Smooth muscle cell (in vitro differentiated cells): Measurements from ENCODE around the gene BRAF. TPM values are rescaled to one million over a fixed set of nuclear protein-coding genes. Genes with fewer than 3 reads are reported as not detected.

Source experiments
- DNase-seq: peaks from one replicate; lab custom pipeline; 2025; ENCODE audit not compliant: unreplicated experiment; lab: John Stamatoyannopoulos, UW
- H2AFZ ChIP-seq: fragments of 200-600 bp; sonication (generic); 2 replicates; pipeline ENCODE4 v1.6.0; 2016; ENCODE audit warnings: antibody characterized with exemption, low read depth, mild to moderate bottlenecking
- H3F3A ChIP-seq: fragments of 200-600 bp; sonication (generic); 2 replicates; pipeline ENCODE4 v1.6.0; 2017; ENCODE audit warnings: antibody characterized with exemption, low read depth
- H3K27ac ChIP-seq: fragments of 200-600 bp; sonication (generic); 2 replicates; pipeline ENCODE4 v1.5.1; 2016; ENCODE audit warnings: low read depth, mild to moderate bottlenecking
- H3K27me3 ChIP-seq: fragments of 200-600 bp; sonication (generic); 2 replicates; pipeline ENCODE4 v1.6.1; 2016; ENCODE audit warnings: low read depth, mild to moderate bottlenecking
- H3K36me3 ChIP-seq: fragments of 200-600 bp; sonication (generic); 2 replicates; pipeline ENCODE4 v1.5.1; 2016; ENCODE audit warnings: low read depth
- H3K4me1 ChIP-seq: fragments of 200-600 bp; sonication (generic); 2 replicates; pipeline ENCODE4 v1.5.1; 2016; ENCODE audit warnings: low read depth
- H3K4me2 ChIP-seq: fragments of 200-600 bp; sonication (generic); 2 replicates; pipeline ENCODE4 v1.6.0; 2016; ENCODE audit warnings: mild to moderate bottlenecking
- H3K4me3 ChIP-seq: fragments of 200-600 bp; sonication (generic); 2 replicates; pipeline ENCODE4 v1.5.1; 2016; ENCODE audit warnings: mild to moderate bottlenecking
- H3K79me2 ChIP-seq: fragments of 200-600 bp; sonication (generic); 2 replicates; pipeline ENCODE4 v1.6.0; 2016; ENCODE audit warnings: low read depth, mild to moderate bottlenecking
- H3K9ac ChIP-seq: fragments of 200-600 bp; sonication (generic); 2 replicates; pipeline ENCODE4 v1.6.0; 2016; ENCODE audit warnings: low read depth
- H3K9me3 ChIP-seq: fragments of 200-600 bp; sonication (generic); replicated peaks from 2 replicates; pipeline ENCODE4 v1.5.1; 2016; ENCODE audit warnings: low read depth
- H4K20me1 ChIP-seq: fragments of 200-600 bp; sonication (generic); 2 replicates; pipeline ENCODE4 v1.6.0; 2016; ENCODE audit warnings: low read depth
- CTCF ChIP-seq: fragments of 200-600 bp; sonication (generic); IDR thresholded peaks from 2 replicates; pipeline ENCODE4 v1.5.1; 2017; ENCODE audit warnings: borderline replicate concordance, mild to moderate bottlenecking, antibody characterized with exemption; ENCODE audit not compliant: insufficient read depth, poor library complexity, severe bottlenecking
- WGBS: methylation state at CpG from one replicate; pipeline ENCODE4 v1.1.7; 2016; ENCODE audit warnings: low lambda C conversion rate; 5-methylcytosine and 5-hydroxymethylcytosine counted together
- polyA plus RNA-seq: library from polyadenylated mRNA; unstranded; fragments of >200 nt; fragmentation: Nextera tagmentation; extraction: Ambion mirVana; gene quantifications from 2 replicates; pipeline ENCODE4 v1.2.1, GENCODE V29; 2016
- total RNA-seq: library from RNA; depleted of rRNA; stranded (reverse); fragments of >200 nt; gene quantifications from 2 replicates; pipeline ENCODE4 v1.2.3, GENCODE V29; 2014

BRAF gene
- total and polyA plus RNA-seq, 2 experiments from 2014 or later, result 6.5 to 28.9 TPM

GRCh38 chr7:140863184-140863583 is 61.5 kb downstream of the BRAF start:
- Histone ChIP-seq H3K27me3 (no peaks in the 10 kb centered on the region), H3K36me3 (no peaks in the 10 kb centered on the region), H2AFZ (no peak overlapping the region), H3K4me2 (no peak overlapping the region), H3K27ac (no peak overlapping the region), H4K20me1 (peaks cover 100% of the 10 kb centered on the region), H3K4me1 (no peaks in the 10 kb centered on the region), H3K79me2 (peaks cover 92% of the 10 kb centered on the region), H3K9me3 (no peaks in the 10 kb centered on the region), H3K9ac (no peak overlapping the region), H3F3A (no peaks in the 10 kb centered on the region), H3K4me3 (no peak overlapping the region)
- no peak for TF ChIP-seq CTCF
- WGBS, result 97% methylated on average over 2 of the region's 2 CpGs
- DNase-seq, result no peak

GRCh38 chr7:140857048-140857447 is 67.7 kb downstream of the BRAF start:
- 96% methylated on average over 2 of the region's 2 CpGs for WGBS
- H3K4me2 ChIP-seq, result no peak overlapping the region
- no peaks in the 10 kb centered on the region for H3K27me3 ChIP-seq
- no peaks in the 10 kb centered on the region for H3F3A ChIP-seq
- H3K4me1 ChIP-seq, result no peaks in the 10 kb centered on the region
- H3K36me3 ChIP-seq, result no peaks in the 10 kb centered on the region
- no peak for TF ChIP-seq CTCF
- no peak overlapping the region for H3K27ac ChIP-seq
- no peaks in the 10 kb centered on the region for H3K9me3 ChIP-seq
- H3K9ac ChIP-seq, result no peak overlapping the region
- H2AFZ ChIP-seq, result no peak overlapping the region
- peaks cover 91% of the 10 kb centered on the region for H3K79me2 ChIP-seq
- no peak overlapping the region for H3K4me3 ChIP-seq
- DNase-seq, result no peak
- peaks cover 100% of the 10 kb centered on the region for H4K20me1 ChIP-seq

GRCh38 chr7:140841166-140841715 is 83.5 kb downstream of the BRAF start:
- H3F3A ChIP-seq, result no peaks in the 10 kb centered on the region
- peaks cover 40% of the 10 kb centered on the region for H4K20me1 ChIP-seq
- TF ChIP-seq CTCF, result no peak
- no peaks in the 10 kb centered on the region for H3K9me3 ChIP-seq
- H3K27me3 ChIP-seq, result no peaks in the 10 kb centered on the region
- H3K27ac ChIP-seq, result no peak overlapping the region
- peaks cover 12% of the 10 kb centered on the region for H3K79me2 ChIP-seq
- no peak overlapping the region for H2AFZ ChIP-seq
- no peak for DNase-seq
- H3K4me2 ChIP-seq, result no peak overlapping the region
- no peaks in the 10 kb centered on the region for H3K4me1 ChIP-seq
- peaks cover 4% of the 10 kb centered on the region for H3K36me3 ChIP-seq
- no peak overlapping the region for H3K4me3 ChIP-seq
- WGBS, result 96% methylated on average over 1 of the region's 1 CpG
- H3K9ac ChIP-seq, result no peak overlapping the region

GRCh38 chr7:140831724-140832123 is 93.0 kb downstream of the BRAF start:
- Histone ChIP-seq H3K4me1 (no peaks in the 10 kb centered on the region), H3K27ac (no peak overlapping the region), H3K9ac (no peak overlapping the region), H3K27me3 (no peaks in the 10 kb centered on the region), H3F3A (no peaks in the 10 kb centered on the region), H4K20me1 (peaks cover 29% of the 10 kb centered on the region), H3K36me3 (peaks cover 3% of the 10 kb centered on the region), H3K9me3 (no peaks in the 10 kb centered on the region), H3K4me2 (no peak overlapping the region), H3K4me3 (no peak overlapping the region), H2AFZ (no peak overlapping the region), H3K79me2 (peaks cover 4% of the 10 kb centered on the region)
- no peak for TF ChIP-seq CTCF
- 90% methylated on average over 4 of the region's 4 CpGs for WGBS
- DNase-seq, result no peak
